Fibroblast of skin of right biceps (primary cell): ENCODE data around the gene RHO.
A peak's percentile ranks its signal among the peaks of the same experiment; 100 is the strongest.

Experiments
- DNase-seq: peaks from one replicate; pipeline ENCODE4 v3.0.0-alpha.2; 2013

Gene RHO

DNA sequence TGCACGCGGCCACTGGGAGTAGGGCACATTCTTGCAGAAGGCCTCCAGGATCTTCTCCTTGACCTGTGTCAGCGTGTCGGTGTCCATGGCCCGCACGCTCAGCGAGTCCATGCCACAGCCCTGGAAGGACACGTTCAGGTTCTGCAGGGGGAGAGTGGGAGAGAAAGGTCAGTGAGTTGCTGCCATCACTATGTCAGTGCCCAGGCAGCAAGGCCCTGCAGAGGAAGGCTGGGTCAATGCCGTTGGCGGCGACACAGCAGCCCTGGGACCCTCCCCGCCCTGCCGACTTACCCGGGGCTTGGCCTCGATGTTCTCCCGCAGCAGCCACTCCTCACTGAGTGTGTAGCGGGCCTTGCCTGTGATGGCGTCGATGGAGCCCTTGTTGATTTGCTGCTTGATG lies 34.4 kb downstream of the RHO start:
- DNase-seq: no peak

DNA sequence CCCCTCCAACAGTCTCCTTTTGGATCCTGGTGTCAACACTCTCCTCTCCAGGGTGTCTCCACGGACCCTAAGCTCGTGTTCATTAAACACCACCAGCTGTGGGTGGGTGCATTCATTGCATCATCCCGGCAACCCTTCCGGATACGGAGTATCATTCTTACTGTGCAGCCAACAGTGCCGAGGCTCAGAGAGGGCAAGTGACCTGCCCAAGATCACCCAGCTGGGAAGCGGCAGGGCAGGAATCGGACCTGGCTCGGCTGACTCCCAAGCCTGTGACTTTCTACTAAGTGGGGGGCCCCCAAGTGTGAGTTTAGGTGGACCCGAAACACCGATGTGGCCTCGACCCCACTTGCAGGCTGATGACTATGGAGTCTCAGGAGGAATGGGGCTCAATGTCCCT lies 34.9 kb downstream of the RHO start:
- DNase-seq: no peak

DNA sequence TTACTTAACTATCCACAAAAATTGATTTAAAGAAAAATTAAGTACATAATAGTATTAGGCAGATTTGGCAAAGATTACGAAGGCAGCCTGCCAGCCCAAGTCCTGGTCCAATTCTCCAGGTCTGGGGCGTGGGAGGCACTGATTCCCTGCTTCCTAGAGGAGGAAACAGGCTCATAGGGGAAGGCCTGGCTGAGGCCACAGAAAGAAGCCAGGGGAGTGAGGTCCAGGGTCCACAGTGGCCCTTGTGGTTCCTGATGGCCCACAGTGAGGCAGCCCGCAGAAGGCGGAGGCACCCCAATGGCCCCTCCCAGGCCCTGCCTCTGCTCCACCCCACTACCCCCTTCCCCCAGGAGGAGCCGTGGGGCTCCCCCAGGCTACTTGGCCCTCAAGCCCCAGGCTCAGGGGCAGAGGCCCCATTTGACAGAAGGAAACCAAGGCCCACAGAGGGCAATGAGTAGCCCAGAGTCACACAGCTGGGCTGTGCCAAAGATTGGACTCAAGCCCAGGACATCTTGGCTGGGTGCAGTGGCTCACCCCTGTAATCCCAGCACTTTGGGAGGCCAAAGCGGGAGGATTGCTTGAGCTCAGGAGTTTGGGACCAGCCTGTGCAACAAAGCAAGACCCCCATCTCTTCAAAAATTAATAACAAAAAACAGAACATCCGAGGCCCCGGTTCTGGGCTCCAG lies 35.6 kb downstream of the RHO start:
- DNase-seq: no peak

DNA sequence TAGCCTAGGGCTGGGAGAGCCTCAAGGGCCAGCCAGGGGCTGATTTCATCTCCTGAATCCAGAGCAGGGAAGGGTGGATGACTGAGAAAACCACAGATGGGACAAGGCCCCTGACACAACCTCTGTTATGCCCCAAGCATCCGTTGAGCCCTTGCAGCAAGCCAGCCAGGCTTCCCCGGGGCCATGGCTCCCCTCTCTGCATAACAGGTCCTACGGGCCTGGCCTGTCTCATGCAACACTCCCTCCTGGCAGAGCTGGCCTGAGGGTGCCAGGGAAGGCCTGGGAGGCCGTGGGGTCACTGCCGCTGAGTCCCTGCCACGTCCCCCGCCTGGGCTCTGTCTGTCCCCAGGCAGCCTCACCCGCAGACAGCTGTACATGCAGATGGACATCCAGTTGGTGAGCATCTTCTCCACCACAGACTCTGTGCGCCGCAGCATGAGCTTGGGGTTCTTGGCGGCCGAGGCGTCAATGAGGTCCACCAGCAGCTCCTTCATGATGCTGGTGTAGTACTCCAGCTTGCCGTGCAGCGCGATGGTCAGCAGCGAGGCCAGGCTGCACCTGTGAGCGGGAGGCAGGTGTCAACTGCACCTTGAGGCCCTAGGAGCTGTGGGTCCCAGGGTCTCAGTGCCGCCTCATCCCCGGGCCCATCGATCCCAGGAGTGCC lies 36.7 kb downstream of the RHO start:
- DNase-seq: no peak

DNA sequence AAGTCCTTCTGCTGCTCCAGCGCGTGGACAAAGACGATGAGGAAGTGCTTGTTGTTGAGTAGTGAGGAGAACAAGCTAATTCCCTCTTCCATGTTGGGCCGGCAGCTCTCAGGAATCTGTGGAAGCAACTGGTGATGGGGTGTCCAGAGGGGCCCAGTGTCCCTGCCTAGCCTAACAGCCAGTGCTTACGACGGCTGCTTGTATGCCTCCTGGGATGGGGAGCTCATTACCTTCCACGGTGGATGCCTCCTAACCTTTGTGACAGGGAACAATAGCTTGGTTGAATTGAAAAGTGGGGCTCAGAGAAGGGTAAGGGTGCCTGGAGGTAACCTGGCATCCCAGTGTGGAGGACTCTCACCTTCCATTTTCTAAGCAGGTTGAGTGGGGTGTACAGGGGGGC lies 37.5 kb downstream of the RHO start:
- no peak for DNase-seq

DNA sequence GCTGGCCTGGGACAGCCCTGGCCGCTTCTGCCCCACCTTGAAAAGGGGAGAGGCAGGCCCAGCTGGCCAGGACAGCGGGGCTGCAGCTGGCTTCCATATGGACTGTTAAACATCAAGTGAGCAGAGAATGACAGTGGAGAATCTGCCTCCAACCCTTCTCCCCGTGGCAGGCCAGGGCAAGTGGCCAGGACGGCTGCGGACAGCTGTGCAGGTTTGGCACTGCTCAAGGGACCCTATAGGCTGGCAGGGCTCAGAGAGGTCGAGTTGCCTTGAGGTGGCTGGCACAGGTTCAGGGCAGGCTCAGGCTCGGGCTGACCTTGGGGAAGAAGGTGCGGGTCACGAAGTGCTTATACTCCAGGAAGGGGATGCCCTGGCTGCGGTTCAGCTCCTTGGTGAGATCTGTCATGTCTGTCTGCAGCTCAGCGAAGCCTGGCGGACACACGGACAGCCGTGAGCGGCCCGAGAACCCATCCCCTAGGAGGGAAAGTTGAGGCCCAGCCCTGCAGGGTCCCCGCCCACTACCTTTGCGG lies 38.8 kb downstream of the RHO start:
- no peak for DNase-seq

DNA sequence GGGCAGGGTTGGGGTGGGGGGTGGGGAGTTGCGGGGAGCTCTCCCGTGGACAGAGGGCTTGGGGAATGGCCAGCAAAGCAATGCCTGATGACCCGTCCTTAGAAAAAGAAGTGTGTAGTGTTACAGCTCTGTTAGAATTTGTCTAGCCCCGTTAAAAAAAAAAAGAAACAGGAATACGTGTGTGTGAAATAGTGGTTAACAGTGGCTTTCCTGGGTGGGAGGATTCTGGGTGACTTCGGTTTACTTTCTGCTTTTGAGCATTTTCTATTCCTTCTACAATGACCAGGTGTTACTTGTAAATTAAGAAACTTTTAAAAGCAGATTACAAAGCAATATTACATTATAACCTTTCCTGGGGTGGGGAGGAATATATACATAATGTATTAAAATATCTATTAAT lies 39.5 kb downstream of the RHO start:
- DNase-seq: no peak

DNA sequence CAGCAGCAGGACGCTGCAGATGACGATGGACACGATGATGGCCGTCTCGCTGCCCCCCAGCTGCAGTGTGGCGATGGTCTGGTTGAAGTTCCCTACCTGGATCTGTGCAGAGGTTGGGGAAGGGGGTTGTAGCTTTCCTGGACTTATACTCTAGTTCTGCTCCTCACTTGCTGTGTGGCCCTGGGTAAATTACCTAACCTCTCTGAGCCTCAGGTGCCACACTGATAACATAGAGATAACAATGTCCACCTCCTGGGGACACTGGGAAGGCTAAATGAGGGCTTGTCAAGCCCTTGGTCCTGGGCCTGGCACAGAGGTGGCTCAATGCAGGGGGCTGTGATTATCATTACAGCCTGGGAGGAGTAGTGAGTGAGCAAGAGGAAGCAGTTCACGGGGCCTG lies 41.4 kb downstream of the RHO start:
- no peak for DNase-seq

DNA sequence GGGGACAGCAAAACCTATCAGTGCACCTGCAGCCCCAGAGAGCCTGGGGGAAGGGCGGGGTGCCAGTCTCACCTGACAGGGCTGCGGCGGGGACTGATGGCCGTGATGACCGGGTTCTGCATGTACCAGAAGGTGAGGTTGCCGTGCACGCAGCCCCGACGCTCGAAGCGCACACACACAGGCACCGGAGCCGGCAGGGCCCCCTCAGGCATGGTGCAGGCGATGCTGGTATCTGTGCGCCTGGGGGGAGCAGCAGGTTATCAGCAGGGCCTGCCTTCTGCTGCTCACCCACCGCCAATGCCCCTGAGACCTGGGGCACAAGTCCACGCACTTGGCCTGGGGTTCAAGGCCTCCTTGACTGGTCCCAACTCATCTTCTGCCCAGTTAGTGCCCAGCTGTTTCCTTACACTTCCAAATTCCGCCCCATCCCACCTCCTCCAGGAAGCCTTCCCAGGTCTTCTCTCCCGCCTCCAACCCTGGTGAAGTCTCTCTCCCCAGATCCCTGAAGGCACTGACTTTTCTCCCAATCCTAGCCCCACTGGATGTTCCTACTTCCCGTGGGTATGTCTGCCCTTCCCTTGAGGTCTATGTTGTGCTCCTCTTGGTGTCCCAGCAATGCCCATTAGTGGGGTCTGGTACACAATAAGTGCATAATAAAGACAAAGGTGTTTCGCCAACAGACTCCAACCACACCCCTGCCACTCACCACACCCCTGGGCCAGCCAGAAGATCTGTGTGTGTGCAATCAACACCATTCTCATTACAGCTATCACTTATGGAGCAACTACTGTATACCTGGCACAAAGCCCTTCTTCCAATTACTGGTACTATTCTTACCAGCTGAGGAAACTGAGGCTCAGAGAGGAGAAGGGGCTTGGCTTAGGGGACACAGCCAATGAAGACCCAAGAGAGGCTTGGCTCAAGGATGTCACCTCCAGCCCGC lies 43.4 kb downstream of the RHO start:
- DNase-seq: no peak

DNA sequence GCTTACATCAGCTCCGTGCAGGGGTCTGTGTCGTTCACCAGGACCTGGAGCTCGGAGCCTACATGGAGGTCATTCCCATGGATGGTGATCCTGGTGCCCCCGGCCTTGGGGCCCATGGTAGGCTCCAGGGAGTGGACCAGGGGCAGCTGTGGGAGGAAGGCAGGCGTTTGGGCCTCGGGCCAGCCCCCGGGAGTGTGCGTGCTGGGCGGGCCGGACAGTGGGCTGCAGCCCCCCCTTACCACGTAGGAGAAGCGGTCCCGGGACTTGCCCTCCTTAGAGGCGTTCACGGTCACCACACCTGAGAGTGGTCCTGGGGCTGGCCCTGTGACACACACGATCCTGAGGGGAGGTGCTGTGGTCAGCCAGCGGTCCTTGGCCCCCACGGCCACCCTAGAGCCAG lies 44.2 kb downstream of the RHO start:
- no peak for DNase-seq

DNA sequence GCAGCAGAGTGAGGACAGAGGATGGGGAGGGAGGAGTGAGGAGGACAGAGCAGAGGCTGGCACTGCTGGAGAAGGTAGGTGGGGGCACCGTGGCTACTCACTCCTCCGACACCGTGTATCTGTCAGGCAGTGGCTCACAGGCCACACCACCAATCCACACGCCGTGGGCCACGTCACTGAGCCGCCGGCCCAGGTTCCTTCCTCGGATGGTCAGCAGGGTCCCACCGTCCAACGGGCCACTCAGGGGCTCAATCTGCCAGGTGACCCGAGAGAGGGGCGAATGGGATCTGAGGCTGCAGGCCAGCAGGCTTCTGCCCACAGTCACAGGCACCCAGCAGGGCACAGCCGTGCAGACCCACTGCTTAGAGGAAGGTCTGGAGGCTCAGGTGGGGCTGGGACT lies 45.1 kb downstream of the RHO start:
- DNase-seq: no peak

DNA sequence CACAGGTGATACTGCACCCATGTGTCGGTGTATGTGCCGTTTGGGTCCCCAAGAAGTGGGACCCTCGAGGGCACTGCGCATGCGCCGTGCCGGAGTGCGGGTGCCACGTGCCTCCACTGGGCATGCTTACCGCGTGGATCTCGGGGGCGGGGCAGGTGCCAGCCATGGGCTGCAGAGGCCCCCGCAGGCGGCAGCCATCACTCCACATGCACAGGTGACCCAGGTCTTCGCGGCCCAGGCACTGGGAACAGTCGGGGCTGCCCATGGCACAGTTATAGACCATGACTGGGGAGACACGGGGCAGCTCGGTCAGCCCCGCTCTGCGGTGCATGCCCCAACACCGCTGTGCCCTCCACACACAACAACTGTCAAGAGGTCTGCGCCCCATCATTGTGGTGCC lies 45.8 kb downstream of the RHO start:
- no peak for DNase-seq

DNA sequence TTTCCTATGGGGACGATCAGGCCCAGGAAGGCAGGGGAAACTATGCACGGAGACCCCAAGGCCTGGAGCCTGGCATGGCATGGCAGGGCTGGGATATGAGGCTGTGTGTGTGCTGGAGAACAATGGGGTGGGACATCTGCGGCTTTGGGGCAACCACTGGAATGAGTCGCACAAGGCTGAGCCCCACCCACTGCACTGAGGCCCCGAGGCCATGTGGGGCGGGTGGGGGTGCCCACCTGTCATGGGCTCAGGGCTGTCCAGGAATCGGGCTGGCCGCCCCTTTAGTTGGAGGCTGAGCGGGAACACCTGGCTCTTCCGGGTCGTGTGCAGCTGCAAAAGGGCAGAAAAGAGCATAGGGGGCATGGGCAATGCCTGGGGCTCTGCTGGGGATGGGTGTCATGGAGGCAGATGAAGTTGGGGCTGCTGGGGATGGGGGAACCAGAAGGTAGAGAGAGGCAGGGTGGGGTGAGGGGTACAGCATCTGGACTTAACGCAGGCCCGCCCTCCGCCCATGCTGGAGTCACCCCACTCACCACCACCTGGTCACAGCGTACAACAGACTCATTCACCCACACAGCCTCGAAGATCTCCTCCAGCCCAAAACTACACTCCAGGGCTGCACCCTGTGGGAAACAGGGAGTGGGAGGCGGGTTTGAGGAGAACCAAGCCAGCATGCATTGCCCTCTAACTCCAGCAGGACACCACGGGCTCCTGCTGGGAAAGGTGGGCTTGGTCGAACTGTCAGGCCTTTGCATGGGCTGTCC lies 47.0 kb downstream of the RHO start:
- DNase-seq: no peak

DNA sequence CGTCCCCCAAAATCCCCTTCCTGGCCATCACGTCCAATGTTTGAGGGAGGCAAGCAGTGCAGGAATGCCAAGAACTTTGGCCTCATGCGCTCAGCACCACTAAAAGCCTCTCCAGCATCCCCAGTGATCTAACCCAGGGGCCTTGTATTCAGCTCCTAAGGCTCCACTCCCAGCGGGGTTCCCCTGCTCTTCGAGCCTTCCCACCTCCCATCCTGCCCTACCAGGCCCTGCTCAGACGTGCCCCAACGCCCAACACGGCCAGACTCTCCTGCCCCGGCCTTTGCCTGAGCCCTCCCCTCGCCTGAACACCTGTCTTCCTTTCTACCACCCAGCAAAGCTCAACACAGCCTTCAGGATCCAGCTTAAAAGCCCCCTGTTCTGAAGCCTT lies 47.6 kb downstream of the RHO start:
- no peak for DNase-seq

DNA sequence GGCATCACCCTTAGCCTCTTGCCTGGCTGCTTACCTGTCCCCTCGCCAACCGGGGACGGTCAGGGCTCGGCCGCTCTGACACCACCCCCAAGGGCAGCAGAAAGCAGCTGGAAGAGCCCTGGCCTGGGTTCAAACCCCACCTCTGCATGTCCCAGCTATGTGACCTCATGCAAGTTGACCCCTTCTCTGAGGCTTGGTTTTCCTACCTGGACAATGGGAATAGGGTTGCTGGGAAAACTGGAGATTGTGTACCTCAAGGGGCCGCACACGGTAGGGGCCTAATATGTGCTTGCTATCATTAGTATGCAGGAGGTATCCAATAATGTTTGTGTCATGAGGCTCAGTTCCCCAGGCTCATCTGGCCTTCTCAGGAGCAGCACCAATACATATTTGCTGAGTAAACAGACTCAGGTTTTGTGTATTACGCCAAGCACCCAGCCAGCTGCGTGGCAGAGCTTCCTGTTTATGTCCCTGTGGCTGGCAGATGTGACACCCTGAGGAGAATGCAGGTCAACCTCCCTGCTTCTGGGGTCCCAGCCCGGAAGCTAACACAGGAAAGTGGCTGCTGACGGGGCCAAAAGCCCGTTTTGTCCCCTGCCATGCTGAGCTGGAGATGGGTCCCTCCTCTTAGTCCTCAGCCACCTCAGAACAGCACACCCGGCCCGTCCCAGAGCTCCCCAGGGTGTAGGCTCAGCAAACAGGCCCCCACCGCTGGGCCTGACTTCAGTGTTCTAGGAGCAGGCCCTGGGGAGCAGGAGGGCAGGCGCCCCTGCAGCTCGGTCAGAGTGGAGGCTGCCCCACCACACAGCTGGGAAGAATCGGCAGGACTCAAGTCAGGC lies 48.3 kb downstream of the RHO start:
- no peak for DNase-seq

DNA sequence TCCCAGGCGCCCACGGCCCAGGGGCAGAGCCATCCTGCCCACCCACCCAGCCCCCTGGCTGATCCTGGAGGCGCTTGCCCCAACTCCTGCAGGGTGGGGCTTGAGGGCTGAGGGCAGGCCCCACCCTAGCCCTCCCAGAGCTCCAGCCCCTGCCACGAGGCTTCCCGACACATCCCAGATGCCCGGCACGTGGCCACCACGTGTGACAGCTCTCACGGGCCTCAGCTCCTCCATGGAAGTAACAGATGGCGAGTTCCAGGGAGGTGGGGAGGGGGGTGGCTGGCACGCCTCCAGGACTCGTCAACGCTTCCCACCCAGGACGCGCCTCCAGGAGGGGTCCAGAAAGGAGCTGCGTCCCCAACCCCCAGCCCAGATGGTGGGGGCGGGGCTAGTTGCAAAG lies 48.9 kb downstream of the RHO start:
- DNase-seq: peak; percentile 31

DNA sequence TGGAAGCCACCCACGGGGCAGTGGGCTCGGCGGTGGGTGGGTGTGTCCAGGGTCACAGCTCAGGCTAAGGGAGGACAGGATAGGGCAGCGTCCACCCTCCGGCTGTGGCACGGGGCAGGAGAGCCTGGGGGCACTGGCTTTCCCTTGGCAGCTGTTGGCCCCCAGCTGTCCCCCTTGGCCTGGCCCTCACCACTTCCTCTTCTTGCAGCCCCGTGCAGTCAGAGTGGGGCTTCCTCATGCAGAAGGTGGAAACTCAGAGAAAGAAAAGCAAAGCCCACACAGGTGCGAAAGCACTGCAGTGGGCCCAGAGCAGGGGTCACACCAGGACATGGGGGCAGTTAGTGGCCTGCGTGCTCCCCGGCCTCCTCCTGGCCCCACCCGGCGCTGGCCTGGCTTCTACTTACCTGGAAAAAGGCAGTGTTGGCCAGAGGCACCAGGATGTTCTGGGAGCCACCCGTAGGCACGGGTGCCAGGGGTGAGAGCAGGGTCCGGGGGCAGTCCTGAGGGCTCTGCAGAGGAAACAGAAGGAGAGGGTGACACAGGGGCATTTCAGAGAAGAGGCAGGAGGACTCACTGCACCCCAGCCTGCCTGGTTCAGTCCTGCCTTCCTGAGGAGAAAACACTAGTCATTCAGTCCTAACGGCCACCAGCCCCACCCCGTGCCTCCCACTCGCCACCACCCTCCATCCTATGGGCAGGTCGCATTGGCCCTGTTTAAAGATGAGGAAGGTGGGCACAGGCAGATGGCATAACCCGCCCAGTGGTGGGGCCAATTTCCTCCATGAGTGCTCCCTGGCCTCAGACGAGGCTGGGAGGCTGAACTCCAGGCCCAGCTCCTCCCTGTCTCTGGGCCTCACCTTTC lies 49.7 kb downstream of the RHO start:
- no peak for DNase-seq

DNA sequence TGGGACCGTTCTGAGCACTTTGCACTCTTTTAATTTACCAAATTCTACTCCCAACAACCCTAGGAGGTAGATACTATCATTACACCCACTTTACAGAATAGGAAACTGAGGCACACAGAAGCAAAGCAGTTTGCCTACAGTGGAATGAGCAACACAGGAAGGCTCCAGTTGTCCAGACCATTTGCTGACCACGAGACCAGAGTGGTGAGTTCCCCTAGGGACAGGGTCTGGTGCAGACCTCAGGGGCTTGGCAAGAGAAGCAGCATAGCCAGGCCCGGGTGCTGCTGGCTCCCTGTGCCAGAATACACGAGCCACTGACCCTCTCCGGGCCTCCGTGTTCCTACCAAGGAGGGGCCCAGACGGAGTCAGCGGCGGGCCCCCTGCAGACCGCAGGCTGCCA lies 51.6 kb downstream of the RHO start:
- DNase-seq: no peak

DNA sequence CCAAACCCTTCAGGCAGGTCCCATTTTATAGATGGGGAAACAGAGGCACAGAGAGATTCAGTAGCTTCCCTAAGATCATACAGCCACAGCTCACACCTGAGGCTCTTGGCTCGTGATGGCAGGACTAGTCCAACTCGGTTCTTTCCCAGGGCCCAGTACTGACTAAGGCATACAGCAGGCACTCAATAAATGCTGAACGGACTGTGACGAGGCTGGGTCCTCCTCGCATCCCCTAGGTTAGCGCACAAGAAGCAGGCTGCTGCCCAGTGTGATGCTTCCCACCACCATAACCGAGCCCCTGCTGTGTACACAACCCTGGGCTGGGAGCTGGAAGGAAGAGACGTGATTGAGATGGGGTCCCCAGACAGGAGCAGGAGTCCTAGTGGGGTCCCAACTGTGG lies 53.2 kb downstream of the RHO start:
- no peak for DNase-seq

DNA sequence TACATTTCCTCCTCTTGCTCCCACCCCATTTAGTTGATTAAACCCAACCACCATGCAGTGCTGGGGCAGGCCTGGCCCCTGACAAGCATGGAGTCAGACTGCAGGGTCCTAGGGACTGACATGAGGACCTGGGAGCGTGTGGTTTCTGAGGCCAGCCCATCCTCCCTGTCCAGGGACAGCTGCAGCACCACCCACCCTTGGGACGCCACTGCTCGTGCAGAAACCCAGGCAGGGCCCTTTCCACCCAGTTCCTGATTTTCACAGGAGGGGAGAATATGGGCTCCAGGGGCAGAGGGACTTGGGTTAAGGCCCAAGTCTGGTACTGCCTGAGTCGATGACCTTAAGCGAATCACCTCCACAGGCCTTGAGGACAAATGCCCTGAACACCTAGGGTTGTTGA lies 54.4 kb downstream of the RHO start:
- no peak for DNase-seq

DNA sequence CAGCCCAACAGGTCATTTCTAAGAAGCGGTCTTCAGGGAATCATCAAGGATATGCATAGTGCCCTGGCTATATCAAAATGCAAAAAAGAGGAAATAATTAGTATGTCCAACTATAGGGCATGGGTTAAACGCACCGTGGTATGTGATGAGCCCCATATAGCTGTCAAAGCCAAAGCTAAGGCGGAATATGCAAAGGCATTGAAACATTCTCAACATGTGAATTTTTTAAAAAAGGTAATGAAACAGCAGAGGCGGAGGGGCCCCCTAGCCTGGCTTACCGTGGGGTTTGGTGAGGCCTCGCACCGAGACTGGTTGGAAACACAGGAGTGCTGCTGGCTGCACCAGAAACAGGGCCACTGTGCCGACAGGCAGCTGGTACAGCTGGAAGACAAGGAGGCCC lies 54.9 kb downstream of the RHO start:
- no peak for DNase-seq
